HG02759 (cell line): ENCODE results near the gene ARPC1B.
"Not testable (repeated sequence)": the region's sequence is repeated elsewhere in the genome, so short reads cannot be mapped to it uniquely, and the experiment has no call there.

Source experiments
- ATAC-seq: cut with Tn5 transposase; IDR thresholded peaks from one replicate; pipeline ENCODE4 v1.9.1; 2021; ENCODE audit warnings: mild to moderate bottlenecking, moderate library complexity; ENCODE audit not compliant: unreplicated experiment

Gene ARPC1B

GRCh38 chr7:99387239-99387635, 12.7 kb downstream of the ARPC1B start:
- ATAC-seq, result not testable (repeated sequence)

DNA sequence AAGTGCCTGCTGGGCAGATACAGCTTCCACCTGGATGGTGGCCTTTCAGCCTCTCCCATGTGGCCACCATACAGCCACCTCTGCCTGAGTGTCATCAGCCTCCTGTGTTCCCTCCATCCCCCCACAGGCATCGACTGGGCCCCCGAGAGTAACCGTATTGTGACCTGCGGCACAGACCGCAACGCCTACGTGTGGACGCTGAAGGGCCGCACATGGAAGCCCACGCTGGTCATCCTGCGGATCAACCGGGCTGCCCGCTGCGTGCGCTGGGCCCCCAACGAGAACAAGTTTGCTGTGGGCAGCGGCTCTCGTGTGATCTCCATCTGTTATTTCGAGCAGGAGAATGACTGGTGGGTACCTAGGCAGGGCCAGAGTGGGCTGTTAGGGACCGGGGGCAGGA, 13.4 kb downstream of the ARPC1B start:
- ATAC-seq, result no peak

DNA sequence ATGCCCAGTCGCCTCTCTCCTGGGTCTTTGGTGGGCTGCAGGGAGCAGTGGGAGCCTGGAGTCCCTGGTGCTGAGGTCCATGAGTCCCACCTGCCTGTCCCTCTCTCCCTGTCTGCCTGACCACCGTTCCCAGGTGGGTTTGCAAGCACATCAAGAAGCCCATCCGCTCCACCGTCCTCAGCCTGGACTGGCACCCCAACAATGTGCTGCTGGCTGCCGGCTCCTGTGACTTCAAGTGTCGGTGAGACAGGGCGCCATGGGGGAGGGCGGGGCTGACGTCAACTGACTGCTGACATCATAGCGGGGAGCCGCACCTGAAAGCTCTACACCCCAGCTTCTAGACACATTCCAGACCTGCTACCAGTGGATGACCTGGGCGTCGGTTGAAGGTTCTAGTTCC, 15.2 kb downstream of the ARPC1B start:
- no peak for ATAC-seq

DNA sequence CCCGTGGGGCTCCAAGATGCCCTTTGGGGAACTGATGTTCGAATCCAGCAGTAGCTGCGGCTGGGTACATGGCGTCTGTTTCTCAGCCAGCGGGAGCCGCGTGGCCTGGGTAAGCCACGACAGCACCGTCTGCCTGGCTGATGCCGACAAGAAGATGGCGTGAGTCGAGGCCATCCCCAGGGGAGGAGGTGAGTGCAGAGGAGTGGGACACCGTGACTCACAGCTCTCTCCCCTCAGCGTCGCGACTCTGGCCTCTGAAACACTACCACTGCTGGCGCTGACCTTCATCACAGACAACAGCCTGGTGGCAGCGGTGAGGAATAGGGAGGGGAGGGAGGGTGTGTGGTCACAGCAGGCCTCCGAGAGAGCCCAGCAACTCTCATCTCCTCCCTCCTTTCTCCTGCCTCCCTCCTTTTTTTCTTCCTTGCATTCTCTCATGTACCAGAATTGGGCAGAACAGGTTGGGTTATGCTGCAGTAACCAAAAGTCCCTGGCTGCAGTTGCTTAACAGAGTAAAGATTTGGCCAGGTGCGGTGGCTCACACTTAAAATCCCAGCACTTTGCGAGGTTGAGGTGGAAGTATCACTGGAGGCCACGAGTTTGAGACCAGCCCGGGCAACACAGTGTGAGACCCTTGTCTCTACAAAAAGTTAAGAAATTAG, 16.5 kb downstream of the ARPC1B start:
- no peak for ATAC-seq

DNA sequence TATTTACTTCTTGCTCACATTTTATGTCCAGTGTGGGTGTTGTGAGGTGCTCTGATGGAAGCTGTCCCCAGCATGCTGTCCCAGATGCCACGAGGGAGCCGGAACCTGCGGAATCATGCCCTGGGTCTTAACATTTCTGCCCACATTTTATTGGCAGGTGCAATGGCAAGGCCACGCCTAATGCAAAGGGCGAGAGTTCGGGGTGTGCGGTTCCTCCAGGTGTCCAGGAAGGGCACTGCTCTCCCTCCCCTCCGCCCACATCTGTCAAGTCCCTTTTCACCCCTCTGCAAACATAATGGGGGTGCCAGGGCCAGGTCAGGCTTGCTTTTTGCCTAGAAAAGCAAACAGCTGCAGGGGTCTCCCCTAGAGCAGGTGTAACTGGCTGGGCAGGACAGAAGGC, 17.5 kb downstream of the ARPC1B start:
- no peak for ATAC-seq

DNA sequence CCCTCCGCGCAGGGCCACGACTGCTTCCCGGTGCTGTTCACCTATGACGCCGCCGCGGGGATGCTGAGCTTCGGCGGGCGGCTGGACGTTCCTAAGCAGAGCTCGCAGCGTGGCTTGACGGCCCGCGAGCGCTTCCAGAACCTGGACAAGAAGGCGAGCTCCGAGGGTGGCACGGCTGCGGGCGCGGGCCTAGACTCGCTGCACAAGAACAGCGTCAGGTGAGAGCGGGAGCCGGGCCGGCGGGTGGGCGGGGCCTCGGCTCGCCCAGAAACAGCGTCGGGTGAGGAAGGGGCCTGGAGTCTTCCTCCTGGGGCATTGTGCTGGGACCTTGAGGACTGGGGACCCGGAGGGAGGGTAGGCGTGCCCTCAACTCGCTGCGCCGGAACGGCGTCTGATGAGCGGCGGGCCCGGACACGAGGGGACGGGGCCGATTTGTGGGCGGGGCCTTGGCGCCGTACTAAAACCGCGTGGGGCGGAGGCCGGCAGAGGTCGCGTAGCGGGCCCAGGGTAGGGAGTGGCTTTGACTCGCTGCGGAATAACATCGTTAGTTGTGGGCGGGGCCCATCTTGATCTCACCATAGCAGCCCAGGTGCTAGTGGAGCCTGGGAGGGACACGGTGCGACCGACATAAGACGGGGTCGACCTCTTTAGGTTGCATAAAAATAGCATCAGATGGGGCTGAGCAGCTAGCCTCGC, 18.3 kb downstream of the ARPC1B start:
- ATAC-seq, result no peak

- no peak for ATAC-seq
Observed at GRCh38 chr7:99393355-99394187, 19.0 kb downstream of the ARPC1B start.

DNA sequence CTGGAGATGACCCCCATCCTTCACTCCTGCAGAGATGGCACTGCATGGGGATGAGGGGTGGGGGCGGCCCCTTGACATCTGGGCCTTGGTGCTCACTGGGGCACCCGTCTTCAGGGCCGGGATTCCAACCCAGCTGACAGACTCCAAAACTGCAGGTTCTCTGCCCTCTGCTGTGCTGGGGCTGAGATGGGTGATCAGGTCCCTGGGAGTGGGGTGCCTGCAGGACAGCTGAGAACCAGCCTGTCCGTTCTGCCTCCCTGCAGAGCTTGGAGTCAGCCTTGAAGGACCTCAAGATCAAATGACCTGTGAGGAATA, 19.6 kb downstream of the ARPC1B start:
- ATAC-seq, result no peak

GRCh38 chr7:99395616-99396327, 21.2 kb downstream of the ARPC1B start:
- no peak for ATAC-seq

DNA sequence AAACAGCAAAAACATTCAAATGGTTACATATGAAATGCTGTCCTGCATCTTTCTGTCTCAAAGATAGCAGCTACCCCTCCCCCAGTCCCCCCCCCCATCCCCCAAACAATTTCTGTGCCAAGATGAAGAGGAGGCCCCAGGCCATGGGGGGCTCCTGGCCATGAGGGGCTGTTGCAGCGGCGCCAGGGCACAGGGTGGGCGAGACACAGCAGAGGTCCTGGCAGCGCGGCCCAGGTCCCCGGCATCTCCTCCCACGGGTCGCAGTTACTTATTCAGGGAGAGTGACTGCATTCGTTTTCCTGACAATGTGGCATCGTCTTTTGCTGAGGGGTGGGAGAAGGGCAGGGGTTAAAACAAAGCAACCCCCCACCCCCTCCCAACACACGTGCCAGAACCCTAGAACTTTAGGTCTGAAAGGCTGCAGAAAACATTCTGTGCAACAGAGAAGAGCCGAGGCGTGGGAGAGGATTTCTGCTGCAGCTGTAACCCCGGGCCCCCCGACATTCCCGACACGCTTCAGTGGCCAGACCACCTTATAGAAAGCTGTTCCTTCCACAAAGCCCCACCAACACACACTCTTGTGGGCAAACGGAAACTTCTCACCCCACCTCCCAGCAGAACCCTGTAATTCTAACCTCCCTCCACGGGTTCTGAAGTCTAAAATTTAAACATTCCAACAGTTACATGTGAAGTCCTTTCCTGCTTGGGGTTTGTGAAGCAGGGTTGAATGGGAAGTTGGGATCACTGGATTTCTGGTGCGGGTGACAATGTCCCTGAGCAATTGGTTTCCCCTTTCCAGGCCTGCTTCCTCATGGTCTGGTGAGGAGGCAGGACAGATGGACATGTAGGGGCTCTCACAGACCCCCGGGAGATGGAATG, 22.1 kb downstream of the ARPC1B start:
- ATAC-seq, result no peak

- no peak for ATAC-seq
Observed at GRCh38 chr7:99397297-99397983, 22.9 kb downstream of the ARPC1B start.

- no peak for ATAC-seq
Observed at GRCh38 chr7:99398891-99399445, 24.4 kb downstream of the ARPC1B start.

GRCh38 chr7:99399597-99399996, 25.1 kb downstream of the ARPC1B start:
- no peak for ATAC-seq

DNA sequence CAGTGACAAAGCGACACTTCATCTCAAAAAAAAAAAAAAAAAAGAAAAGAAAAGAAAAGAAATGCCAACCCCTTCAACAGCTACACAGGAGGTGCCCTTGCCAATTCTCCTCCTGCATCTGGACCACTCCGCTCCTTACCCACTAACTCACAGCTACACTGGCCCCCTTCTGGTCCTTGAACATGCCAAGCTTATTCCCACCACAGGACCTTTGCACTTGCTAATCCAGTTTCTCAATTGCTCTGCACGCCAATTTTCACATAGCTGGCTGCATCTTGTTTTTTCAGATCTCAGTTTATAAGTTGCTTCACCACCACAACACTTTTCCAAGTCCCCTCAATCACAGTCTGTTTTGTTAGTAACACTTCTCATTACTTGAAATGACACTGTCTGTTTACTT, 28.3 kb downstream of the ARPC1B start:
- no peak for ATAC-seq

GRCh38 chr7:99403764-99404163, 29.2 kb downstream of the ARPC1B start:
- no peak for ATAC-seq

- no peak for ATAC-seq
Observed at GRCh38 chr7:99404235-99404976, 29.9 kb downstream of the ARPC1B start.

DNA sequence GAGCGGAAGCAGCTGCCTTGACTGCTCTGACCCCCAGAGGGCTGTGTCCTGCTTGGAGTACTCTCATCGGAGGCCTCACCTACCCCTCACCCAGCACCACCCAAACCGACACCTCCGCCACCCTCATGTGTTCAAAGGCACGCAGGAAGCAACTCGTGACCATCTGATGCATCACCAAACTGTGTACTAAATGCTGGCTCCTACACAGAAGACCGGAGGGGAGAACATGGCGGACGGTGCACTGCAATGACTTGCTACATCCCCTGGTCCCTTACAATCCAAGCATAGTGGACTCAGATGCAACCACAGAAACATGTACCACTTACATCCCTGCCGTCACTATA, 30.4 kb downstream of the ARPC1B start:
- ATAC-seq, result no peak

DNA sequence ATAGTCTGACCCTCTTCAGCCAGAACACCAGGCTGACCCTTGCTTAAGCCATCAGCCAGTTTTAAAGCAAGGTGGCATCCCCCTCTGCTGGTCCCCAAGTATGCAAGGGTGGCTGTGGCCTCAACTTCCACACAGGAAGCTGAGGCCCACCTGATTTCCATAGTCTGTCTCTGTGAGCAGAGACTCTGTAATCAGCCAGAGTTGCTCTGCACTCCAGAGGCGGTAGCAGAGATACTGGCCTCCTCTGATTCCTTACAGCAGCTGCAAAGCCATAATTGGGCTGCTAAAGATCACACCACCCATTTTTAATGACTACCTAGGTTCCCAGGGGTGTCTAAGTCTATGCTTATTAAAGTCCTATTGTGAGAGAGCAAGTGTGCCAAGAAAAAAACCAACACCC, 32.0 kb downstream of the ARPC1B start:
- no peak for ATAC-seq

GRCh38 chr7:99407872-99408378, 33.4 kb downstream of the ARPC1B start:
- no peak for ATAC-seq
